AG09319 (cell line): ENCODE measurements around the gene CLDN4.
"Not testable (repeated sequence)": the region's sequence is repeated elsewhere in the genome, so short reads cannot be mapped to it uniquely, and the experiment has no call there.

Source experiments
- DNase-seq: peaks from one replicate; pipeline ENCODE4 v3.0.0-alpha.2; 2010; ENCODE audit warnings: low read depth; ENCODE audit errors: extremely low read depth
- CTCF ChIP-seq: IDR thresholded peaks from 2 replicates; pipeline ENCODE4 v1.5.1; 2011; ENCODE audit warnings: low read depth, mild to moderate bottlenecking, inconsistent platforms, low read length, moderate library complexity

Gene CLDN4

GRCh38 chr7:73830681-73831583 lies at the start of gene CLDN4:
Gene CLDN4 (plus strand): TSS chr7:73830996. CDS start chr7:73831202, 206 bp downstream.
- DNase-seq = no peak
- TF ChIP-seq CTCF = no peak

- no peak for TF ChIP-seq CTCF
- DNase-seq = no peak
Measured at GRCh38 chr7:73786588-73786987, 44.2 kb upstream of the CLDN4 start.

- not testable (repeated sequence) for DNase-seq
Measured at GRCh38 chr7:73787786-73788048, 43.1 kb upstream of the CLDN4 start.

GRCh38 chr7:73789051-73789450 lies 41.7 kb upstream of the CLDN4 start:
- no peak for TF ChIP-seq CTCF
- no peak for DNase-seq

- DNase-seq = not testable (repeated sequence)
Measured at GRCh38 chr7:73791170-73791690, 39.6 kb upstream of the CLDN4 start.

GRCh38 chr7:73795188-73795587 lies 35.6 kb upstream of the CLDN4 start:
- not testable (repeated sequence) for DNase-seq

- DNase-seq = not testable (repeated sequence)
Measured at GRCh38 chr7:73796656-73797055, 34.1 kb upstream of the CLDN4 start.

GRCh38 chr7:73797176-73797575 lies 33.6 kb upstream of the CLDN4 start:
- not testable (repeated sequence) for DNase-seq

GRCh38 chr7:73799282-73800141 lies 31.3 kb upstream of the CLDN4 start:
- TF ChIP-seq CTCF = no peak
- no peak for DNase-seq

- no peak for TF ChIP-seq CTCF
- no peak for DNase-seq
Measured at GRCh38 chr7:73801577-73801976, 29.2 kb upstream of the CLDN4 start.
